Neural cell (in vitro differentiated cells): ENCODE results near the gene PRDX6.

Experiments
- EP300 ChIP-seq: fragments of 450-650 bp; conservative IDR thresholded peaks from 2 replicates; pipeline ENCODE4 v1.6.1; 2014; ENCODE audit warnings: antibody characterized with exemption, mild to moderate bottlenecking, moderate library complexity; ENCODE audit not compliant: poor library complexity, severe bottlenecking
- POLR2AphosphoS5 ChIP-seq: IDR thresholded peaks from 2 replicates; pipeline ENCODE4 v1.6.1; 2012

- TF ChIP-seq EP300 (no peak), POLR2AphosphoS5 (no peak)
These were observed 3.5 kb upstream of the PRDX6 start for GRCh38 chr1:173473599-173474011.
